Heart left ventricle (tissue), 13 donors: Measurements from ENCODE around the gene KIFAP3.

ENCODE experiments used
- CTCF ChIP-seq, 12 donors: fragments of 200-600 bp; sonication (generic) in 4 of 12; IDR thresholded peaks; one replicate each; pipeline versions ENCODE4 v1.5.0 to v1.8.0; 2018 to 2022; ENCODE audit warnings: antibody characterized with exemption in 12 of 12, mild to moderate bottlenecking in 5 of 12
- POLR2A ChIP-seq, 2 donors: fragments of 450-650 bp; IDR thresholded peaks; one replicate each; pipeline ENCODE4 v1.6.1; 2017; ENCODE audit warnings: antibody characterized with exemption in 2 of 2, mild to moderate bottlenecking in 2 of 2, moderate library complexity in 2 of 2
- donor health status: ischemic (EF 13 %, LVEDD 7.1; RV severe dilation, severe dysfunction).
- donor health status: DM: no; HTN: yes; CAD: no.
- donor health status: DM: no; HTN: no; CAD: no.
- donor health status: ischemic (EF 25% LVEDD 6.9; RV normal size, moderate dysfunction).
- donor health status: ischemic (EF 25% LVEDD 5.7; RV mildly dilated, moderate dysfunction).
- donor health status: ischemic (EF 35%, LVEDD 5.7; RV mildly dilated, moderate dysfunction).
- donor health status: nonischemic (EF 11% LVEDD 7.7; RV severe dilation, severe dysfunction).
- donor health status: DM: yes; HTN: yes; CAD: no.
- donor health status: PGD.
- donor health status: ischemic (EF 29% LVEDD 5.4; RV normal size, mild dysfunction).
- donor health status: nonischemic (EF 23%, LVEDD 6.1; RV moderate dilation, normal function).

- TF ChIP-seq CTCF (IDR thresholded peaks at IDR 0.05) (peak in 1 of 12 donors; percentile 19), POLR2A (IDR thresholded peaks at IDR 0.05) (peak in 1 of 2 donors; percentile 60)
These were observed 180.7 kb downstream of the KIFAP3 start, which contains the start of gene SCYL3 for GRCh38 chr1:169893645-169894423.
